HepG2 (cell line): ENCODE results near the gene USP10. TPM values are rescaled to one million over a fixed set of nuclear protein-coding genes. Genes with fewer than 3 reads are reported as not detected.

Source experiments
- BCL6 ChIP-seq: IDR thresholded peaks from 2 replicates; pipeline ENCODE4 v1.6.1; 2016; ENCODE audit warnings: missing genetic modification reagents, missing compliant biosample characterization
- CBX5 ChIP-seq: sonication (generic); formaldehyde crosslinking; IDR thresholded peaks from 2 replicates; pipeline ENCODE4 v1.4.0; 2020; ENCODE audit warnings: missing genetic modification reagents, borderline replicate concordance
- CERS6 ChIP-seq: sonication (generic); formaldehyde crosslinking; IDR thresholded peaks from 2 replicates; pipeline ENCODE4 v1.5.0; 2020; ENCODE audit warnings: missing genetic modification reagents
- GLI4 ChIP-seq: sonication (generic); formaldehyde crosslinking; IDR thresholded peaks from 2 replicates; pipeline ENCODE4 v1.5.1; 2020; ENCODE audit warnings: missing genetic modification reagents, mild to moderate bottlenecking, moderate library complexity, borderline replicate concordance
- HIC2 ChIP-seq: sonication (generic); formaldehyde crosslinking; IDR thresholded peaks from 2 replicates; pipeline ENCODE4 v1.9.0; 2022; ENCODE audit warnings: low read depth, missing genetic modification reagents
- HNRNPLL ChIP-seq: fragments of 200-400 bp; formaldehyde crosslinking; IDR thresholded peaks from 2 replicates; pipeline ENCODE4 v1.6.1; 2017; ENCODE audit warnings: mild to moderate bottlenecking, low read depth, low read length; ENCODE audit not compliant: poor library complexity, severe bottlenecking
- JUND ChIP-seq: sonication (generic); formaldehyde crosslinking; IDR thresholded peaks from 2 replicates; pipeline ENCODE4 v1.8.0; 2022; ENCODE audit warnings: mild to moderate bottlenecking, missing genetic modification reagents
- MIER2 ChIP-seq: IDR thresholded peaks from 2 replicates; pipeline ENCODE4 v1.6.1; 2016; ENCODE audit warnings: missing biosample characterization, missing genetic modification reagents
- MTA1 ChIP-seq: sonication (generic); formaldehyde crosslinking; IDR thresholded peaks from 2 replicates; pipeline ENCODE4 v1.4.0; 2020; ENCODE audit warnings: missing genetic modification reagents, mild to moderate bottlenecking, borderline replicate concordance
- NFATC3 ChIP-seq: sonication (generic); formaldehyde crosslinking; IDR thresholded peaks from 2 replicates; pipeline ENCODE4 v1.5.1; 2020; ENCODE audit warnings: mild to moderate bottlenecking, missing genetic modification reagents
- NR2F2 ChIP-seq: IDR thresholded peaks from 2 replicates; pipeline ENCODE4 v1.6.1; 2012; ENCODE audit warnings: low read depth, inconsistent platforms, borderline replicate concordance
- RAD21 ChIP-seq: fragments of 450-650 bp; formaldehyde crosslinking; IDR thresholded peaks from 2 replicates; pipeline ENCODE4 v1.5.0; 2020; ENCODE audit warnings: mild to moderate bottlenecking
- SYNCRIP ChIP-seq: fragments of 200-400 bp; formaldehyde crosslinking; IDR thresholded peaks from 2 replicates; pipeline ENCODE4 v1.6.1; 2018; ENCODE audit warnings: mild to moderate bottlenecking, low read depth, low read length; ENCODE audit not compliant: insufficient read depth
- TAF15 ChIP-seq: fragments of 200-400 bp; formaldehyde crosslinking; IDR thresholded peaks from one replicate; pipeline ENCODE4 v1.6.1; 2018; ENCODE audit warnings: mild to moderate bottlenecking, low read depth, low read length; ENCODE audit not compliant: poor library complexity, severe bottlenecking
- THAP9 ChIP-seq: sonication (generic); formaldehyde crosslinking; IDR thresholded peaks from 2 replicates; pipeline ENCODE4; 2020; ENCODE audit warnings: missing genetic modification reagents, mild to moderate bottlenecking, borderline replicate concordance
- ZBTB26 ChIP-seq: IDR thresholded peaks from 2 replicates; pipeline ENCODE4 v1.6.1; 2016; ENCODE audit warnings: missing compliant biosample characterization, missing genetic modification reagents, borderline replicate concordance
- ZC3H4 ChIP-seq: sonication (generic); formaldehyde crosslinking; IDR thresholded peaks from 2 replicates; pipeline ENCODE4 v1.4.0; 2020; ENCODE audit warnings: missing genetic modification reagents, borderline replicate concordance
- ZNF451 ChIP-seq: sonication (generic); formaldehyde crosslinking; IDR thresholded peaks from 2 replicates; pipeline ENCODE4 v1.5.0; 2020; ENCODE audit warnings: mild to moderate bottlenecking, missing genetic modification reagents
- ZNF546 ChIP-seq: sonication (generic); formaldehyde crosslinking; conservative IDR thresholded peaks from 2 replicates; pipeline ENCODE4 v1.8.1; 2023; ENCODE audit warnings: mild to moderate bottlenecking, missing genetic modification reagents
- ZNF550 ChIP-seq: sonication (generic); formaldehyde crosslinking; IDR thresholded peaks from 2 replicates; pipeline ENCODE4 v1.4.0; 2020; ENCODE audit warnings: mild to moderate bottlenecking, missing genetic modification reagents, borderline replicate concordance
- ZNF558 ChIP-seq: sonication (generic); formaldehyde crosslinking; IDR thresholded peaks from 2 replicates; pipeline ENCODE4 v1.9.0; 2022; ENCODE audit warnings: mild to moderate bottlenecking, missing genetic modification reagents, borderline replicate concordance
- ZNF850 ChIP-seq: sonication (generic); formaldehyde crosslinking; conservative IDR thresholded peaks from 2 replicates; pipeline ENCODE4 v1.9.0; 2021; ENCODE audit warnings: mild to moderate bottlenecking, missing genetic modification reagents
- polyA plus RNA-seq, 8 experiments: library from polyadenylated mRNA; depleted of rRNA in 3 of 8; stranded (reverse) in 7 of 8; unstranded in 1 of 8; fragments of >200 nt; fragmentation: Illumina TruSeq in 4 of 8; extraction: Trizol in 4 of 8; gene quantifications; 2 replicates each; pipeline versions ENCODE4 v1.2.1 to v1.2.3, GENCODE V29; 2011 to 2016; ENCODE audit warnings: low read depth in 4 of 8, missing spikeins in 1 of 8, mixed read lengths in 1 of 8; ENCODE audit not compliant: insufficient read depth in 1 of 8
- total RNA-seq, 5 experiments: library from RNA; depleted of rRNA; stranded (reverse); fragments of >200 nt; fragmentation: Illumina TruSeq; extraction: Trizol; gene quantifications; 2 replicates each; pipeline ENCODE4 v1.2.3, GENCODE V29; 2016; ENCODE audit warnings: low read depth in 1 of 5

USP10 gene
- total and polyA plus RNA-seq, 2 of the 13 experiments (the other 11 are each of a cell fraction or from before 2014, with no cell fraction given), result 79.1 to 122 TPM

GRCh38 chr16:84699147-84699711 lies 571 bp upstream of the USP10 start (continued):
- TF ChIP-seq MIER2 (CRISPR knock-in tag) (0 out of 2 replicates have a peak, but pooled peaks have one; percentile 8), RAD21 (CRISPR knock-in tag) (peak; percentile 31; the same call in 1 of the 2 replicates), ZNF850 (CRISPR knock-in tag) (0 out of 2 replicates have a peak, but pooled peaks have one; percentile 42), THAP9 (CRISPR knock-in tag) (peak; percentile 83), ZNF546 (CRISPR knock-in tag) (peak; percentile 4; the same call in 1 of the 2 replicates), HNRNPLL (peak; percentile 72), NR2F2 (no peak), ZNF558 (CRISPR knock-in tag) (no peak), ZBTB26 (no peak), ZC3H4 (CRISPR knock-in tag) (peak; percentile 88; the same call in 1 of the 2 replicates), TAF15 (no peak), MTA1 (CRISPR knock-in tag) (no peak), HIC2 (CRISPR knock-in tag) (no peak; the same call in 1 of the 2 replicates), ZNF451 (no peak), BCL6 (0 out of 2 replicates have a peak, but pooled peaks have one; percentile 4), GLI4 (peak; percentile 96; the same call in 1 of the 2 replicates), NFATC3 (CRISPR knock-in tag) (0 out of 2 replicates have a peak, but pooled peaks have one; percentile 73), ZNF550 (CRISPR knock-in tag) (peak; percentile 65; the same call in 1 of the 2 replicates), CBX5 (no peak), CERS6 (CRISPR knock-in tag) (0 out of 2 replicates have a peak, but pooled peaks have one; percentile 78), SYNCRIP (no peak), JUND (0 out of 2 replicates have a peak, but pooled peaks have one; percentile 16)
